DLD1 (cell line): ENCODE results near the gene SPHK1.

ENCODE experiments used
- in situ Hi-C: cut with HindIII; loops from 2 replicates; pipeline ENCODE4 v1.10.0; 2017; ENCODE audit warnings: low sequenced_read_pairs

The SPHK1 gene

GRCh38 chr17:76405607-76405966 lies 21.2 kb downstream of the SPHK1 start:
- in situ Hi-C loops: no loop called here

- in situ Hi-C loops: no loop called here
These were observed 21.7 kb downstream of the SPHK1 start for GRCh38 chr17:76405967-76406647.

- in situ Hi-C loops: no loop called here
These were observed 23.1 kb downstream of the SPHK1 start for GRCh38 chr17:76407509-76407908.

GRCh38 chr17:76408037-76408849 lies 23.8 kb downstream of the SPHK1 start:
- in situ Hi-C loops: no loop called here

- in situ Hi-C loops: no loop called here
These were observed 26.0 kb downstream of the SPHK1 start for GRCh38 chr17:76410328-76410965.

- in situ Hi-C loops: no loop called here
These were observed 26.8 kb downstream of the SPHK1 start for GRCh38 chr17:76411247-76411646.

- in situ Hi-C loops: no loop called here
These were observed 30.2 kb downstream of the SPHK1 start for GRCh38 chr17:76414334-76415295.

GRCh38 chr17:76415786-76416185 lies 31.4 kb downstream of the SPHK1 start:
- in situ Hi-C loops: no loop called here

- in situ Hi-C loops: no loop called here
These were observed 32.0 kb downstream of the SPHK1 start for GRCh38 chr17:76416457-76416856.

GRCh38 chr17:76416899-76417298 lies 32.5 kb downstream of the SPHK1 start:
- in situ Hi-C loops: no loop called here

GRCh38 chr17:76417499-76418143 lies 33.2 kb downstream of the SPHK1 start:
- in situ Hi-C loops: no loop called here

- in situ Hi-C loops: no loop called here
These were observed 35.3 kb downstream of the SPHK1 start for GRCh38 chr17:76419576-76420260.

- in situ Hi-C loops: no loop called here
These were observed 36.1 kb downstream of the SPHK1 start for GRCh38 chr17:76420356-76421043.

GRCh38 chr17:76421044-76421407 lies 36.6 kb downstream of the SPHK1 start:
- in situ Hi-C loops: no loop called here

- in situ Hi-C loops: no loop called here
These were observed 38.0 kb downstream of the SPHK1 start for GRCh38 chr17:76422406-76422805.

- in situ Hi-C loops: no loop called here
These were observed 38.5 kb downstream of the SPHK1 start for GRCh38 chr17:76422860-76423259.

GRCh38 chr17:76426853-76427252 lies 42.4 kb downstream of the SPHK1 start:
- in situ Hi-C loops: loop anchor here (25.0 kb wide), 2 partner anchors 90 to 215 kb away; no protein-coding TSS in a partner anchor

GRCh38 chr17:76427501-76428231 lies 43.3 kb downstream of the SPHK1 start:
- in situ Hi-C loops: loop anchor here (25.0 kb wide), 2 partner anchors 90 to 215 kb away; no protein-coding TSS in a partner anchor
